Superior temporal gyrus (tissue), 1 donor: ENCODE results near the gene DPYSL5.

ENCODE experiments used
- DNase-seq: peaks from one replicate; pipeline ENCODE4 v3.0.0-alpha.2; 2016; ENCODE audit errors: extremely low spot score

Gene DPYSL5

GRCh38 chr2:26846334-26847306 is 1.3 kb upstream of the DPYSL5 start:
- peak; percentile 93 for DNase-seq

- DNase-seq = no peak
Measured at GRCh38 chr2:26847307-26847654, 651 bp upstream of the DPYSL5 start.

- no peak for DNase-seq
Measured at GRCh38 chr2:26848336-26849055, 564 bp downstream of the DPYSL5 start.

- no peak for DNase-seq
Measured at GRCh38 chr2:26849056-26849999, 1.4 kb downstream of the DPYSL5 start.

- DNase-seq = no peak
Measured at GRCh38 chr2:26850000-26850431, 2.1 kb downstream of the DPYSL5 start.

GRCh38 chr2:26850505-26850904 is 2.6 kb downstream of the DPYSL5 start:
- DNase-seq = peak; percentile 53

GRCh38 chr2:26852405-26853306 is 4.7 kb downstream of the DPYSL5 start:
- DNase-seq = peak; percentile 48

GRCh38 chr2:26853751-26854150 is 5.8 kb downstream of the DPYSL5 start:
- no peak for DNase-seq

- no peak for DNase-seq
Measured at GRCh38 chr2:26854283-26854827, 6.4 kb downstream of the DPYSL5 start.

- no peak for DNase-seq
Measured at GRCh38 chr2:26855466-26855865, 7.5 kb downstream of the DPYSL5 start.

GRCh38 chr2:26859622-26860021 is 11.7 kb downstream of the DPYSL5 start:
- DNase-seq = no peak

GRCh38 chr2:26860211-26860850 is 12.4 kb downstream of the DPYSL5 start:
- no peak for DNase-seq

- DNase-seq = peak; percentile 68
Measured at GRCh38 chr2:26861610-26862224, 13.8 kb downstream of the DPYSL5 start.

- DNase-seq = no peak
Measured at GRCh38 chr2:26864226-26864625, 16.3 kb downstream of the DPYSL5 start.

GRCh38 chr2:26864646-26865045 is 16.7 kb downstream of the DPYSL5 start:
- DNase-seq = no peak

GRCh38 chr2:26870585-26871095 is 22.7 kb downstream of the DPYSL5 start:
- no peak for DNase-seq

GRCh38 chr2:26873286-26873983 is 25.5 kb downstream of the DPYSL5 start:
- no peak for DNase-seq

GRCh38 chr2:26874514-26874913 is 26.6 kb downstream of the DPYSL5 start:
- no peak for DNase-seq
